ENCODE results near the gene MIA3.
A peak's percentile ranks its signal among the peaks of the same experiment; 100 is the strongest.

The MIA3 gene

DNA sequence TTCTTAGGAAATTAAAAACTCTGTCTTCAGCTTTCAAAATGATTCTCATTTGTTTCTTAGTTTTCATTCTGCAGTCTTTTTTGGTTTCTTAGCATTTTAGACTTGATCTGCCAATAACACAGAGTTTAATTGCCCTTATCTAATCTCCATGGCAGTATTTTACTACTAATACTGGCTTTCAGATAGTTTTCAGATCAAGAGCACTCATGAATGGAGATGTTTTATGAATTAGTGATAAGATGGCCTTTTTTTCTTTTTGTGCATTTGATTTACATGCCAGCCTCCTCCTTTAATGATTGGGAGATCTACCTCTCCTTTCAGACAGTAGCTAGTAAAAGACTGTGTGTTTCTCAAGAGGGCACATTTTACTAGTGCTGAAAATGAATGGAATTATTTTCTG lies 5.6 kb downstream of the MIA3 start:
- Histone ChIP-seq H3K4me3 (ENCODE audit: insufficient read length, low read depth) (no peak overlapping the region), H3K4me1 (ENCODE audit: insufficient read depth, insufficient read length) (no peaks in the 10 kb centered on the region), H3K9me3 (ENCODE audit: insufficient read depth, low read length) (no peaks in the 10 kb centered on the region), H3K36me3 (ENCODE audit: insufficient read depth, insufficient read length, low read length) (peaks cover 67% of the 10 kb centered on the region), H3K27me3 (ENCODE audit: insufficient read depth, insufficient read length) (peaks cover 8% of the 10 kb centered on the region), H3K9ac (ENCODE audit: insufficient read length, low read depth) (no peak overlapping the region)
- TF ChIP-seq SUZ12 (IDR thresholded peaks at IDR 0.05; ENCODE audit: extremely low read depth, insufficient read depth, insufficient read length) = no peak
- no peak for TF ChIP-seq YY1 (IDR thresholded peaks at IDR 0.05; ENCODE audit: insufficient read depth, insufficient read length)
- TF ChIP-seq ZNF274 (IDR thresholded peaks at IDR 0.05; ENCODE audit: low read depth, low read length) = no peak
- no peak for DNase-seq (ENCODE audit: low read depth, low spot score)

DNA sequence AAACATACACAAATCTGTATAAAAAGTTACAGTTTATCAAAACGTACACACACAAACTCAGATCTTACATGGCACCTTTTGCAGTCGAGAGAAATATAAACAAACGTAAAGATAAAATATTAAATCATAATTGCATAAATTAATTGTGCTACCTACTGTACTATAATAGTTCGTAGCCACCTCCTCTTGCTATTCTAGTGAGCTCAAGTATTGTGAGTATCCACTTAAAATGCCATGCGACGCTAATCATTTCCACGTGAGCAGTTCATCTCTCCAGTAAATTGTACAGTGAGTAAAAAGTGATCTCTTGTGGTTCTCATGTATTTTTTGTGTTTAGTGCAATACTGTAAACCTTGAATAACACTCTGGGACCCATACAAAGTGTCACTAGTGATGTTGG lies 6.3 kb downstream of the MIA3 start:
- H3K9ac ChIP-seq (ENCODE audit: insufficient read length, low read depth) = no peak overlapping the region
- no peaks in the 10 kb centered on the region for H3K4me1 ChIP-seq (ENCODE audit: insufficient read depth, insufficient read length)
- no peak overlapping the region for H3K4me3 ChIP-seq (ENCODE audit: insufficient read length, low read depth)
- peaks cover 1% of the 10 kb centered on the region for H3K27me3 ChIP-seq (ENCODE audit: insufficient read depth, insufficient read length)
- H3K9me3 ChIP-seq (ENCODE audit: insufficient read depth, low read length) = no peaks in the 10 kb centered on the region
- peaks cover 75% of the 10 kb centered on the region for H3K36me3 ChIP-seq (ENCODE audit: insufficient read depth, insufficient read length, low read length)
- no peak for DNase-seq (ENCODE audit: low read depth, low spot score)
- TF ChIP-seq YY1 (IDR thresholded peaks at IDR 0.05; ENCODE audit: insufficient read depth, insufficient read length) (no peak), SUZ12 (IDR thresholded peaks at IDR 0.05; ENCODE audit: extremely low read depth, insufficient read depth, insufficient read length) (no peak), ZNF274 (IDR thresholded peaks at IDR 0.05; ENCODE audit: low read depth, low read length) (no peak)

DNA sequence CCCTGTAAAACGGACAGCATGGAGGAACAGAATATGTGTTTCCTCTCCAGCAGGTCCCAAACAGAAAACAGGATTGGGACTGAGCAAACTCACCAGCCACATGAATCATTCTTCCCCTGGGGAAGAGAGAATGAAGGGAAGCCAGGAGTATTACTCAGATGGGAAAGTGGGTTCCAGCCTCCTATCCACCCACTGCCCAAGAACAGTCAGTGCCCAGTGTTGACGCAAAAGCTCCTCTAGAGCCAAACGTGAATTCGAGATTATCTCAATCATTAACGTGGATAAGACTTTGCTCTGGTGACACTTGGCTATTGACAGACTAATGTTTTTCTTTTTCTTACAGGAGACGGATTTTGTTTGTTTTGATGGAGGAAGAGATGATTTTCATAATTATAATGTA lies 9.3 kb downstream of the MIA3 start:
- Histone ChIP-seq H3K9ac (ENCODE audit: insufficient read length, low read depth) (no peak overlapping the region), H3K9me3 (ENCODE audit: insufficient read depth, low read length) (no peaks in the 10 kb centered on the region), H3K36me3 (ENCODE audit: insufficient read depth, insufficient read length, low read length) (peaks cover 92% of the 10 kb centered on the region), H3K27me3 (ENCODE audit: insufficient read depth, insufficient read length) (no peaks in the 10 kb centered on the region), H3K4me1 (ENCODE audit: insufficient read depth, insufficient read length) (no peaks in the 10 kb centered on the region), H3K4me3 (ENCODE audit: insufficient read length, low read depth) (no peak overlapping the region)
- DNase-seq (ENCODE audit: low read depth, low spot score) = no peak
- no peak for TF ChIP-seq YY1 (IDR thresholded peaks at IDR 0.05; ENCODE audit: insufficient read depth, insufficient read length)
- TF ChIP-seq SUZ12 (IDR thresholded peaks at IDR 0.05; ENCODE audit: extremely low read depth, insufficient read depth, insufficient read length) = no peak
- TF ChIP-seq ZNF274 (IDR thresholded peaks at IDR 0.05; ENCODE audit: low read depth, low read length) = no peak

DNA sequence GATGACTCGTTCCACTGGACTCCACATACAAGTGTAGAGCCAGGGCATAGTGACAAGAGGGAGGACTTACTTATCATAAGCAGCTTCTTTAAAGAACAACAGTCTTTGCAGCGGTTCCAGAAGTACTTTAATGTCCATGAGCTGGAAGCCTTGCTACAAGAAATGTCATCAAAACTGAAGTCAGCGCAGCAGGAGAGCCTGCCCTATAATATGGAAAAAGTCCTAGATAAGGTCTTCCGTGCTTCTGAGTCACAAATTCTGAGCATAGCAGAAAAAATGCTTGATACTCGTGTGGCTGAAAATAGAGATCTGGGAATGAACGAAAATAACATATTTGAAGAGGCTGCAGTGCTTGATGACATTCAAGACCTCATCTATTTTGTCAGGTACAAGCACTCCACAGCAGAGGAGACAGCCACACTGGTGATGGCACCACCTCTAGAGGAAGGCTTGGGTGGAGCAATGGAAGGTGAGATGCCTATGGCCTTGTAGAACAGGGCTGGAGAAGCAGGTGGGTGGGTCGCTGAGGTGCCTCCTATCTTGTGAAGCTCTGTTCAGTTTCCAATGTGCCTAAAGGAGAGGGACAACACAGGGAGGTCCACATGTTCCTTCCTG lies 12.1 kb downstream of the MIA3 start:
- no peak for DNase-seq (ENCODE audit: low read depth, low spot score)
- no peak overlapping the region for H3K9ac ChIP-seq (ENCODE audit: insufficient read length, low read depth)
- TF ChIP-seq YY1 (IDR thresholded peaks at IDR 0.05; ENCODE audit: insufficient read depth, insufficient read length) (no peak), SUZ12 (IDR thresholded peaks at IDR 0.05; ENCODE audit: extremely low read depth, insufficient read depth, insufficient read length) (no peak), ZNF274 (IDR thresholded peaks at IDR 0.05; ENCODE audit: low read depth, low read length) (no peak)
- no peaks in the 10 kb centered on the region for H3K9me3 ChIP-seq (ENCODE audit: insufficient read depth, low read length)
- peaks cover 94% of the 10 kb centered on the region for H3K36me3 ChIP-seq (ENCODE audit: insufficient read depth, insufficient read length, low read length)
- no peak overlapping the region for H3K4me3 ChIP-seq (ENCODE audit: insufficient read length, low read depth)
- H3K27me3 ChIP-seq (ENCODE audit: insufficient read depth, insufficient read length) = no peaks in the 10 kb centered on the region
- H3K4me1 ChIP-seq (ENCODE audit: insufficient read depth, insufficient read length) = no peaks in the 10 kb centered on the region

DNA sequence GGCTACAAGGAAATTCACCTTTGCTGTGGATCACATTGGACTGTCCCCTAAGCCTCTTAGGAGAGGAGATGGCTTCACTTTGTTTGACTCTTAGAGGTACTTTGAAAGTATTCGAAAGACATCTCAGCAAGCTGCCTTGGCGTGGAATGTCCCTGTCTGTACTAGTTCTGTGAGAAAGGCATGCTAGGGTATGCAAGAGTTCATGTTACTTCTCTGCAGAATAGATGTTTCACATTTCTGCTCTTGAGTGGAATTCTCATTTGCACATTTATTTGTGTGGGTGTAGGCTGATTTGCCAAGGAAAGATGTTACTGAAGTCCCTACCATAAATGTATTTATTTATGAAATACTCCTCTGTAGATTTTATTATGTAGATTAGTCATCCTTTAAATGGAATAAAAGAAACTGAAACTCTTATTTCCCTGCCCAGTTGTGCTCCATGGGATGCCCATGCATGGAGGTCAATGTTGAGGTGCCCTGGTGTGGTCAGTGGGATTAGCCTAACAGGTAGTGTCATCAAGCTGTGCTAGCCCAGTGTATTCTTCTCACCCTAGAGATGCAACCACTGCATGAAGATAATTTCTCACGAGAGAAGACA lies 13.8 kb downstream of the MIA3 start:
- H3K4me3 ChIP-seq (ENCODE audit: insufficient read length, low read depth) = no peak overlapping the region
- H3K9me3 ChIP-seq (ENCODE audit: insufficient read depth, low read length) = no peaks in the 10 kb centered on the region
- no peak overlapping the region for H3K9ac ChIP-seq (ENCODE audit: insufficient read length, low read depth)
- no peak for TF ChIP-seq ZNF274 (IDR thresholded peaks at IDR 0.05; ENCODE audit: low read depth, low read length)
- no peaks in the 10 kb centered on the region for H3K4me1 ChIP-seq (ENCODE audit: insufficient read depth, insufficient read length)
- no peak for DNase-seq (ENCODE audit: low read depth, low spot score)
- H3K27me3 ChIP-seq (ENCODE audit: insufficient read depth, insufficient read length) = no peaks in the 10 kb centered on the region
- H3K36me3 ChIP-seq (ENCODE audit: insufficient read depth, insufficient read length, low read length) = peaks cover 92% of the 10 kb centered on the region

DNA sequence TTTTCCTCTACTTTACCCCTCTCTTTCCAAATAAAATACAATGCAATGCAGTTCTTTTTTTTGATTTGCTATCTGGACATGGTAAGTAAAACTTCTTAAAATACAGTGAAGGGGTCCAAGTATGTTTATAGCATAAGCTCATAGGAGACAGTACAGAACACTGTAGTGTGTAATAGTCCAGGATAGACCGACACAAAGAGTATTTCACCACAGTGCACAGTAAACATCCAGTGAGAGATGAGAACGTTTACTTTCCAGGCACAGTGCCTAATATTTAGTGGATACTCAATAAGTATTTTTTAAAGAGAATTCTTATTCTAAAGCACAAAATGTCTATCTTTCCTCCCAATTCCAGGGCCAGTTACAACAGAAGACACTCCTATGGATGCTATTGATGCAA lies 14.9 kb downstream of the MIA3 start:
- no peaks in the 10 kb centered on the region for H3K4me1 ChIP-seq (ENCODE audit: insufficient read depth, insufficient read length)
- H3K4me3 ChIP-seq (ENCODE audit: insufficient read length, low read depth) = no peak overlapping the region
- no peak for TF ChIP-seq YY1 (IDR thresholded peaks at IDR 0.05; ENCODE audit: insufficient read depth, insufficient read length)
- no peaks in the 10 kb centered on the region for H3K9me3 ChIP-seq (ENCODE audit: insufficient read depth, low read length)
- H3K27me3 ChIP-seq (ENCODE audit: insufficient read depth, insufficient read length) = no peaks in the 10 kb centered on the region
- DNase-seq (ENCODE audit: low read depth, low spot score) = no peak
- H3K36me3 ChIP-seq (ENCODE audit: insufficient read depth, insufficient read length, low read length) = peaks cover 86% of the 10 kb centered on the region
- H3K9ac ChIP-seq (ENCODE audit: insufficient read length, low read depth) = no peak overlapping the region

DNA sequence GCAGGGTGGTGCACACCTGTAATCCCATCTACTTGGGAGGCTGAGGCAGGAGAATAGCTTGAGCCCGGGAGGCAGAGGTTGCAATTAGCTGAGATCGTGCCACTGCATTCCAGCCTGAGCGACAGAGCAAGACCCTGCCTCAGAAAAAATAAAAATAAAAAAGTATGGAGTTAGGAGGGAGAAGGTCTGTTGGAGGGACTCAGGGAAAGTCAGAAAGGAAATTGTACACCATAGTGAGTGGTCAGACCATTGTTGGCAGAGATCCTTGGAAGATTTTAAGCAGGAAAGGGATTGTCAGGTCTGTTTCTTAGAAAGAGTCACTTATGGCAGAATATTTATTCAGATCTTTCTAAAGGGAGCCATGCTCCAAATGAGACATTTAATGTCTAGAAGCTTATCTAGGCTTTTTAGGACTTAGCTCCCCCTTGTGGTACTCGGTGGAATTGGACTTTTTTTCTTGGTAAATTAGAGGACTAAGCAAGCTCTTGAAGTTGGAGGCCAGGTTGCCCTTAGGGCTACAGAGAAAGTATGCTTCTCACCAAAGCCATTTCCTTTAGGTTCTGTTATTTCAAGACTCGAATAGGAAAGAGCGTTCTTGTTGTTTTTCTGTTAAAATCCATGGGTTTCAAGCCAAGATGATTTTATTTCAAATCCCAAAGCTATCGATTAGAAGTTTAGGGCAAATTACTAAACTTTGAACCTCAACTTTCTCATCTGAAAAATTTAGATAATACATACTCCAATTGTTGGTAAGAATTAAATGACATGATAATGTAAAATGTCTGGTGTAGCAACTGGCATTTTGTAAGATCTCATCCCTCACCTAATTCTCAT lies 16.5 kb downstream of the MIA3 start:
- Histone ChIP-seq H3K4me1 (ENCODE audit: insufficient read depth, insufficient read length) (no peaks in the 10 kb centered on the region), H3K36me3 (ENCODE audit: insufficient read depth, insufficient read length, low read length) (peaks cover 78% of the 10 kb centered on the region), H3K9me3 (ENCODE audit: insufficient read depth, low read length) (no peaks in the 10 kb centered on the region), H3K9ac (ENCODE audit: insufficient read length, low read depth) (no peak overlapping the region), H3K27me3 (ENCODE audit: insufficient read depth, insufficient read length) (no peaks in the 10 kb centered on the region), H3K4me3 (ENCODE audit: insufficient read length, low read depth) (no peak overlapping the region)
- DNase-seq (ENCODE audit: low read depth, low spot score) = peak; percentile 93
- TF ChIP-seq SUZ12 (IDR thresholded peaks at IDR 0.05; ENCODE audit: extremely low read depth, insufficient read depth, insufficient read length) (no peak), YY1 (IDR thresholded peaks at IDR 0.05; ENCODE audit: insufficient read depth, insufficient read length) (no peak), ZNF274 (IDR thresholded peaks at IDR 0.05; ENCODE audit: low read depth, low read length) (no peak)
